Stimulated activated CD8-positive, alpha-beta memory T cell treated with anti-CD3 and anti-CD28 coated beads, Interleukin-12 subunit alpha, Interleukin-12 subunit beta, amount 100 ng/mL, for 1 hour (primary cell): Measurements from ENCODE around the gene SORBS2.

Source experiments
- DNase-seq: peaks from one replicate; pipeline ENCODE4 v3.0.0-alpha.2; 2020; ENCODE audit warnings: low read depth

SORBS2 gene

GRCh38 chr4:185677637-185678314, 134.2 kb downstream of the SORBS2 start:
- DNase-seq: no peak

GRCh38 chr4:185672618-185673017, 139.4 kb downstream of the SORBS2 start:
- no peak for DNase-seq

DNA sequence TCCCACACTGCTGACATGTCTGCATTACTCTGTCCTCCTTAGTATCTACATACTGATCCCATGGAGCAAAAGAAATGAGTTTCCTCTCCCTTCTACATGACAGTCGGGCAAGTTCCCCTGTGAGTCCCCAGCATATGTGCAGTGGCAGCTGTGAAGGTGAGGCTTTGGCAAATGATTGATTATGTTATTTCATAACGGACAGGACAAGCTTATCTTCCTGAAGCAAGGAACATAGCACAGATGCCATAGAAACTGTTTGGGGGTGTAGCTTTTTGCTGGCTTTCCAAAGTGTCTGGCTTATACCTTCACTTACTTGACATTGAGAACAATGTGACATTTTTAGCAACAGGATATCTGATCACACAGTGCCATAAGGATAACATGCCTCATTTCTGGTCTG, 139.8 kb downstream of the SORBS2 start:
- no peak for DNase-seq

GRCh38 chr4:185671496-185671895, 140.5 kb downstream of the SORBS2 start:
- no peak for DNase-seq

DNA sequence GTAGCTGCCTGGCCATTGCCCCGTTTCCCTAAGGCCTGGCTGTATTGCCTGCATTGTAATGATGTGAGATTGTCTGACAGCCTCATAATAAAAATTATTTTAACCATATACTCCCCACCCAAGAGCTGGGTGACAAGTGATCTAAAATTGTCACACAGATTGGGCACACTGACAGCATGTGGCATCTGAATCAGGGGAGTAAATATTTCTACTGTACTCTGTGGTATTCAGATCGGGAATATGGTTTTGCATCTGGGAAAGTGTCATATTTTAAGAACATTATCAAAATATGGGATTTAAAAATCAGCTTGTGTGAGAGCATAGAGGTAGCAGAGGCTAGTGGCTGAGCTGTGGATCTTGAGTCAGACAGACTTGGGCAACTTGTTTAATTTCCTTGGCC, 140.9 kb downstream of the SORBS2 start:
- no peak for DNase-seq

GRCh38 chr4:185669288-185669687, 142.7 kb downstream of the SORBS2 start:
- DNase-seq: no peak

- DNase-seq: no peak
Observed at GRCh38 chr4:185666156-185666555, 145.8 kb downstream of the SORBS2 start.

DNA sequence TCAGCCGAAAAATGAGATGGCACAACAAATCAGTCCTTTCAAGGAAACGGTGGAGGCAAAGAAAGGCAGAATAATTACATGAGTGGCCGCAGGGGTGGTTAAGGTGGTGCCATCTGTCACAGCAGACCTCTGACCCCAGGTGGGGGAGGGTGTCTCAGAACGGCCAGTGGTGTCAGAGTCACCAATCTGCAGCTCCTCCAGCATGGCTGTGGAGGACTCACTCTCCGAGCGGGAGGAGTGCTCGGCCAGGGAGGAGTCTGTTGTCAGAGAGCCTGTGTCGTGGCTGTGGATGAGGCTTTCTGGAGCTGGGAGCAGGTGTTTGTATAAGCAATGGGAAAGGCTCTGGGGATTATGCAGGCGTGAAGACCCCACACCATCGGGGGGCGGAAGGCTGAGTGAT, 146.3 kb downstream of the SORBS2 start:
- DNase-seq: no peak

GRCh38 chr4:185664481-185664880, 147.5 kb downstream of the SORBS2 start:
- DNase-seq: no peak

GRCh38 chr4:185662030-185662778, 149.8 kb downstream of the SORBS2 start:
- DNase-seq: no peak

- DNase-seq: no peak
Observed at GRCh38 chr4:185660340-185660739, 151.7 kb downstream of the SORBS2 start.

DNA sequence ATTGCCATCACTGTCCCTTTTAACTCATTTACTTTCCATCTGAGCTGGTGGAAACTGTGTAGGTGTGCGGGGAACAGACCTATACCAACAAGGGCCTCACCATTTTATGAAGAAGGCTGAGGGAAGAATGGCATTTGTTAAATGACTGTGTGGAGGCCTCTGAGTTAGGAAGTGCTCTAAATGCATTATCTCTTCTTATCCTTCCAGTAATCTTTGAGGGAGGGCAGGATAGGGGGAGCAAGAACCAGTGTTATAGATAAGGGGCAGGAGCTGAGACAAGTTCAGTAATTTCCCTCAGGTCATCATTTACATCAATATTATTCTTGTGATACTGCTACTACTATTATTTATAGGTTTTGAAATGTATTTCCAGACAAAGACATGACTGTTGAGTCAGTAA, 154.3 kb downstream of the SORBS2 start:
- no peak for DNase-seq

- no peak for DNase-seq
Observed at GRCh38 chr4:185657183-185657582, 154.8 kb downstream of the SORBS2 start.

DNA sequence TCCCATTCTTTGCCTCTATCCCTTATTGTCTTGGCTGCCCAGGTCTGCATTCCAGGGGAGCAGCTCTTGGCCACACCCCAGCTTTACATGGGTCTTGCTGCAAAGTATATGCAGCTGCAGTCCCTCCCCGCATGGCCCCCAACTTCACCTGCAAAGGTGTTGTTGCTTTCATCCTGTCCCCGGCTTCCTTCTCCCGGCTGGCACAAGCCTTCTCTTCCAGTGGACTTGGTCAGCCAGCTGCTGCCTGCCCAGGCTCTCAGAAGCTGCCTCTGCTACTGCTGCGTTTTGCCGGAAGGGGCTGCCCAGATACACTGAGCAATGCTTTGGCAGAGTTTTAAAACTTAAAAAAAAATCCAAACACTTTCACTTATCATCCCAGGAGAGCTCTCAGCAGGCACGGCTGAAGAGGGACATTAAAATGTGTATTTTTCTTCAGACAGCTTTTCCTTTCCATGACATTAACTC, 155.5 kb downstream of the SORBS2 start:
- no peak for DNase-seq

GRCh38 chr4:185654965-185655554, 156.9 kb downstream of the SORBS2 start:
- DNase-seq: no peak

DNA sequence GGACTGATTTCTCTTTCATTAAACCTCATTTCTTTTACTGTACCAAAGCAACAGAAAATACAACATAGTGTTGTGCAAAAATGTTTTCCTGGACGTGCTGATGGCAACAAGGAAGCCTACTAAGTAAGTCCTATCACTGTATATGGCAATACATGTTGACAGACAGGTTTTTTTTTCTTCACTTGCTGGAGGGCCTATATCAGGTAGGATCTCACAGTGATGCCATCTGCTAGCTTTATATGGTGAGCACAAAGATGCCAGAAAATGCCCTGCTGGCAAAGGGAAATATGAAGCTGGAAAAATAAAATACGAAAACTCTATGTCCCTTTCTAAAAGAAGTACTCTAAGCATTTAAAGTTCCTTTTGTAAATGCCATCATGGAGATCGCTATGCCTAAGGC, 157.7 kb downstream of the SORBS2 start:
- no peak for DNase-seq

DNA sequence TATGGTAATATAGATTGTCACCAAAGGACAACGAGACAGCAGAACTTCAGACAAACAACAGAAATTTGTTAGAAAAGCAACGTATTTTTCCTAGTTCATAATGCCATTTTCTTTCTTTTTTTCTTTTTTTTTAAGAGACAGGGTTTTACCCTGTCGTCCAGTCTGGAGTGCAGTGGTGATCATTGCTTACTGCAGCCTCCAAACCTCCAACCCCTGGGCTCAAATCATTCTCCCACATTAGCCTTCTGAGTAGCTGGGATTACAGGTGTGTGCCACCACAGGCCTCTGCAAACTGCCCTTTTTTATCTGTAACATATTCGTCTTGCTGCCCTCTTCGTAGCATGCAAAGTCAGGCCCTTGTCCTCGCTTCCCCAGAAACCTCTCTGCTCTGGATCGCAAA, 160.1 kb downstream of the SORBS2 start:
- DNase-seq: no peak

- DNase-seq: no peak
Observed at GRCh38 chr4:185651137-185651677, 160.8 kb downstream of the SORBS2 start.

DNA sequence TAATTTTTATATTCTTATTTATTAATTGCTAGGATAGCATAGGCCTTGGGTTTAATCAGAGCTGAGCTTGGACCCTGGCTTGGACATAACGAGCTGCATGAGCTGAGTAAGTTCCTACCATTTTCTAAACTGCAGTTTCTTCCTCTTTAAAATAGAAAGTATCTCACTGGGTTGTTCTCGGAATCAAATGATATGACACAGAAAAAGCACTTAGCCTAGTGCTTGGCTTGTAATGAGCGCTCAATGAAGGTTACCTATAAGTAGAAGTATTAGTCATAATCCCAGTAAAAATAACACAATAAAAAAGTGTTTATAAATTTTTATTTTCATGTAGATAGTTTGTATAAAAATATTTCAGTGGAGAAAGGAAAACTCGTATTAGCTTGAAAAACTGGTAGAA, 163.4 kb downstream of the SORBS2 start:
- DNase-seq: no peak

DNA sequence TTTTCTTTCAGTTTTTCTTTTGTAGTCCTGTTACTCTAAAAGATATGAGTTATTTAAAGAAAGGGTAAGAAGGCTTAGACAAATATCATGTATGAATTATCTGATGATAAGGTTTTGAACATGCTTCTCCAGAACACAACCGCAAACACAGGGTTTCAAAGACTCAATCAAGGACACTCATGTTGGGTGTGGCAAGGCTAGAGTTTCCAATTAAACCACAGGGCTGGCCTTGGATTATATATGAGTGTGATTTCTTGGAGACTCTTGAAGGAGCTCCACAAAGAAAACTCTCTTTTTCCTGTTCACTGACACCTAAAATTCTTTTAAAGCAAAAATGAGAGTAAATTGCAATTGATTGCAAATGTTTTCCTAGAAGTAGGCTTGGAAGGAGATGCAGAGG, 166.6 kb downstream of the SORBS2 start:
- no peak for DNase-seq

DNA sequence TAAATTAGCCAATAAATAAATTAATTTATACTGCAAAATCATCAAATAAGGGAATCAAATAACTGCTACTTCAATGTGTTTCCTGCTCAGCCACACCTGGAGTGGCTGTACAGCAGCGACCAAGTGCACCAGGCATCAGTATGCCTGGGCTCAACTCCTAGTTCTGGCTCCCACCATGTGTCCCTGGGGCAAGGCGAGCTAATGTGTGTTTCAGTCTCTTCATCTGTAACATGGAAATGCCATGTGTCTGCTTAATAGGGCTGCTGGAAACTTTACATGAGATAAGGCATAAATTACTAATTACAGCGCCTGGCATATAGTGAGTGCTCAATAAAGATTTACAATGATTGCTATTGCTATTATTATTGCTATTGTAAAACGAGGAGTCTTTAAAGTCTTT, 167.6 kb downstream of the SORBS2 start:
- DNase-seq: no peak

DNA sequence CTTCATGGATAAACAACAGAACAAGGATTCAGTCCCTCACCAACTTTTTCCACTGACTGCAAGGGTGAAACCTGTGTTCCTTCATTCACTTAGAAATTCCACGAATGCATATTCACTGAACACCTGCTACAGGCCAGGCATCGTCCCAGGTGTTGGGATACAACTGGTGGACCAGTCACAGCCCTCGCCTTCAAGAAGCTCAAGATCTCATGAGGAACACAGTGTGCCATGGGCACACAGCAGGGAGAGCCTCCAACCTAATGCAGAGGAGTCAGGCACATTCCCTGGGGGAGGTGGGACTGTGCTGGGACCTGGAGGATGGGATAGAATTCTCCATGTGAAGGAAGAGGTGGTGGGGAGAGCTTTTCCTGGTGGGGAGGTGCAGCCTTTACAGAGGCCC, 169.1 kb downstream of the SORBS2 start:
- DNase-seq: no peak
